IPS DF 19.7 (cell line): ENCODE data around the gene DCAF8.
A peak's percentile ranks its signal among the peaks of the same experiment; 100 is the strongest.

Experiments
- DNase-seq: peaks from one replicate; pipeline ENCODE4 v3.0.0-alpha.2; 2013; ENCODE audit warnings: low read depth, low spot score

Gene DCAF8

GRCh38 chr1:160227034-160227433 is 35.3 kb downstream of the DCAF8 start:
- no peak for DNase-seq

- DNase-seq: no peak
Measured at GRCh38 chr1:160226623-160227022, 35.7 kb downstream of the DCAF8 start.

GRCh38 chr1:160225345-160225744 is 37.0 kb downstream of the DCAF8 start:
- DNase-seq: no peak

GRCh38 chr1:160224606-160225005 is 37.7 kb downstream of the DCAF8 start:
- no peak for DNase-seq

- DNase-seq: no peak
Measured at GRCh38 chr1:160222546-160222945, 39.8 kb downstream of the DCAF8 start.

GRCh38 chr1:160221089-160221488 is 41.3 kb downstream of the DCAF8 start:
- DNase-seq: no peak

GRCh38 chr1:160220301-160220700 is 42.0 kb downstream of the DCAF8 start:
- DNase-seq: no peak

- DNase-seq: no peak
Measured at GRCh38 chr1:160219062-160219929, 43.1 kb downstream of the DCAF8 start.

GRCh38 chr1:160217481-160218051 is 44.8 kb downstream of the DCAF8 start:
- DNase-seq: no peak

GRCh38 chr1:160216301-160216700 is 46.0 kb downstream of the DCAF8 start:
- DNase-seq: no peak

- no peak for DNase-seq
Measured at GRCh38 chr1:160214481-160215140, 47.7 kb downstream of the DCAF8 start.

GRCh38 chr1:160211046-160211790 is 51.1 kb downstream of the DCAF8 start:
- DNase-seq: no peak

- no peak for DNase-seq
Measured at GRCh38 chr1:160210561-160210960, 51.8 kb downstream of the DCAF8 start.

GRCh38 chr1:160209321-160210046 is 52.9 kb downstream of the DCAF8 start:
- no peak for DNase-seq

- no peak for DNase-seq
Measured at GRCh38 chr1:160208557-160209320, 53.6 kb downstream of the DCAF8 start.

- DNase-seq: no peak
Measured at GRCh38 chr1:160207771-160208556, 54.4 kb downstream of the DCAF8 start.

- DNase-seq: no peak
Measured at GRCh38 chr1:160207118-160207650, 55.2 kb downstream of the DCAF8 start.

GRCh38 chr1:160206421-160207117 is 55.8 kb downstream of the DCAF8 start:
- peak; percentile 57 for DNase-seq

GRCh38 chr1:160206036-160206389 is 56.3 kb downstream of the DCAF8 start:
- no peak for DNase-seq
